ENCODE data around the gene SUMF1. TPM values are rescaled to one million over a fixed set of nuclear protein-coding genes. Genes with fewer than 3 reads are reported as not detected.
A peak's percentile ranks its signal among the peaks of the same experiment; 100 is the strongest.

Gene SUMF1
- total and polyA plus RNA-seq, 2 of the 4 experiments (the other 2 are of a cell fraction) = 26.3 to 38.4 TPM

GRCh38 chr3:4355401-4356219 lies 111.5 kb downstream of the SUMF1 start:
- H2BK5ac ChIP-seq (ENCODE audit: low read depth, low read length, poor library complexity, severe bottlenecking) = no peak overlapping the region
- POLR2A ChIA-PET (ENCODE audit: unreplicated experiment) = no interaction called here

More at GRCh38 chr3:4355401-4356219, 111.5 kb downstream of the SUMF1 start:
- no peak overlapping the region for H3K4me3 ChIP-seq (ENCODE audit: insufficient read depth, low read depth, low read length)
- no peak overlapping the region for H3K4ac ChIP-seq (ENCODE audit: low read depth, low read length)
- no peak overlapping the region for H3K23ac ChIP-seq (ENCODE audit: low read depth, low read length)
- peak overlapping the region; percentile 52; the same call in 1 of the 2 replicates for H3K4me2 ChIP-seq (ENCODE audit: low read depth, low read length)
- H3K9ac ChIP-seq (ENCODE audit: low read depth, low read length) = no peak overlapping the region
- ATAC-seq (ENCODE audit: low read depth) (no peak), DNase-seq (no peak)
- peaks cover 3% of the 10 kb centered on the region; the same call in 1 of the 2 replicates for H3K4me1 ChIP-seq (ENCODE audit: control insufficient read depth, insufficient read depth, low read length)
- no peak overlapping the region for H4K91ac ChIP-seq (ENCODE audit: insufficient read depth, low read depth, low read length)
- no peak overlapping the region for H2AFZ ChIP-seq (replicated peaks; ENCODE audit: low read length, poor library complexity)
- no peak overlapping the region for H3K27ac ChIP-seq (ENCODE audit: insufficient read depth, low read length)
- no peak overlapping the region for H4K8ac ChIP-seq (ENCODE audit: low read depth in 2 of 2, low read length in 2 of 2)
- intact Hi-C loops (cut with micrococcal nuclease) (loop anchor here (10.0 kb wide), 1 partner anchor 699 kb away; no protein-coding TSS in a partner anchor), in situ Hi-C loops (cut with MboI; ENCODE audit: low sequenced_read_pairs) (loop anchor here (5.0 kb wide), 1 partner anchor 277 kb away; no protein-coding TSS in a partner anchor), dilution Hi-C loops (cut with HindIII; ENCODE audit: low sequenced_read_pairs, unreplicated experiment) (no loop called here)
- no peak overlapping the region; the same call in 1 of the 2 replicates for H2BK20ac ChIP-seq (ENCODE audit: low read depth, low read length)
- no CpG with 5 or more reads among the region's 6 CpGs for WGBS, 2 experiments (ENCODE audit: extremely low coverage in 2 of 2, insufficient read length in 1 of 2)
- H3K9me1 ChIP-seq (ENCODE audit: insufficient read depth, low read length) = 0 out of 2 replicates have a peak, but pooled peaks cover under 1% of the 10 kb centered on the region
- no peak for TF ChIP-seq POLR2A (IDR thresholded peaks at IDR 0.05; ENCODE audit: low read depth, low read length)
- TF ChIP-seq USF2 (IDR thresholded peaks at IDR 0.05; ENCODE audit: low read depth, low read length) = no peak
- TF ChIP-seq MXI1 (IDR thresholded peaks at IDR 0.05; ENCODE audit: borderline replicate concordance, low read depth, low read length) = no peak
- H3K56ac ChIP-seq (ENCODE audit: extremely low read depth, insufficient read depth, low read length) = no peak overlapping the region
- H3K14ac ChIP-seq (replicated peaks; ENCODE audit: low read depth, low read length) = no peak overlapping the region
- H4K20me1 ChIP-seq (ENCODE audit: insufficient read depth, low read length) = no peaks in the 10 kb centered on the region
- no peak overlapping the region for H2BK120ac ChIP-seq (ENCODE audit: low read depth, low read length)
- H3K18ac ChIP-seq (ENCODE audit: low read depth, low read length) = no peak overlapping the region
- H4K5ac ChIP-seq (ENCODE audit: low read depth, low read length) = no peak overlapping the region; the same call in 1 of the 2 replicates
- H2BK15ac ChIP-seq (ENCODE audit: low read depth, low read length) = no peak overlapping the region
- CTCF ChIA-PET = no interaction called here
- H2AK9ac ChIP-seq (replicated peaks; ENCODE audit: low read depth, low read length, poor library complexity) = no peak overlapping the region
- no peaks in the 10 kb centered on the region for H3K36me3 ChIP-seq (ENCODE audit: control insufficient read depth, insufficient read depth, low read length)
- H2AK5ac ChIP-seq (ENCODE audit: low read depth, low read length) = no peak overlapping the region
- no peaks in the 10 kb centered on the region for H3K9me3 ChIP-seq (ENCODE audit: control insufficient read depth, insufficient read depth, low read length)
- H3K79me1 ChIP-seq (ENCODE audit: low read depth in 1 of 2, low read length in 2 of 2) = no peaks in the 10 kb centered on the region
- no TSS peak for BruUV-seq (replicated peaks)
- H3K27me3 ChIP-seq (ENCODE audit: control insufficient read depth, insufficient read depth, low read length) = no peaks in the 10 kb centered on the region
